H1 (cell line): Measurements from ENCODE around the gene BLCAP. TPM values are rescaled to one million over a fixed set of nuclear protein-coding genes. Genes with fewer than 3 reads are reported as not detected.

Experiments
- CTCF ChIA-PET: fragments of 300-600 bp; sonication (Branson Sonifier 250); formaldehyde crosslinking; loops from one replicate; lab custom pipeline; 2021; ENCODE audit not compliant: partially characterized antibody; lab: Charles Lee
- POLR2A ChIA-PET: fragments of 300-600 bp; sonication (Branson Sonifier 250); formaldehyde crosslinking; loops from one replicate; lab custom pipeline; 2021; ENCODE audit warnings: inconsistent platforms; ENCODE audit not compliant: partially characterized antibody; lab: Charles Lee
- DNase-seq, 2 experiments: peaks; one replicate each; pipeline versions ENCODE4 v3.0.0 to v3.0.0-alpha.2; 2010 to 2022; ENCODE audit warnings: low spot score in 2 of 2, low read depth in 1 of 2, mixed read lengths in 1 of 2
- FAIRE-seq: peaks from 2 replicates; lab custom pipeline; 2011; peaks lifted over from hg19 to GRCh38; lab: Jason Lieb, UNC
- H2AFZ ChIP-seq: 2 replicates; pipeline ENCODE4 v1.8.1; 2012; ENCODE audit warnings: low read length, inconsistent platforms
- H2AK5ac ChIP-seq: 2 replicates; pipeline ENCODE4 v1.6.1; 2013; ENCODE audit warnings: low read depth, low read length
- H2BK120ac ChIP-seq: replicated peaks from 2 replicates; pipeline ENCODE3; 2013; ENCODE audit warnings: low read depth, low read length, inconsistent platforms
- H2BK12ac ChIP-seq: 2 replicates; pipeline ENCODE4 v1.6.1; 2013; ENCODE audit warnings: low read depth, low read length
- H2BK15ac ChIP-seq: 2 replicates; pipeline ENCODE4 v1.6.1; 2013; ENCODE audit warnings: low read length
- H2BK20ac ChIP-seq: 2 replicates; pipeline ENCODE4 v1.6.1; 2013; ENCODE audit warnings: low read length
- H2BK5ac ChIP-seq: 2 replicates; pipeline ENCODE4 v1.6.1; 2013; ENCODE audit warnings: low read depth, low read length
- H3K14ac ChIP-seq: 2 replicates; pipeline ENCODE4 v1.6.1; 2013; ENCODE audit warnings: inconsistent platforms; ENCODE audit not compliant: insufficient read length
- H3K18ac ChIP-seq: 2 replicates; pipeline ENCODE4 v1.6.1; 2013; ENCODE audit warnings: low read length; ENCODE audit errors: extremely low read depth
- H3K23ac ChIP-seq: 2 replicates; pipeline ENCODE4 v1.6.1; 2013; ENCODE audit warnings: inconsistent platforms; ENCODE audit not compliant: insufficient read length
- H3K23me2 ChIP-seq: 2 replicates; pipeline ENCODE4 v1.6.1; 2013; ENCODE audit warnings: low read depth, low read length
- H3K27ac ChIP-seq: 2 replicates; pipeline ENCODE4 v1.6.1; 2011; ENCODE audit warnings: low read depth, low read length, inconsistent platforms
- H3K27me3 ChIP-seq, 4 experiments: replicated peaks in 1 of 4; 1 replicate in 1 of 4; 2 replicates in 3 of 4; pipeline versions ENCODE4 v1.6.1 to v1.8.1; 2011 to 2013; ENCODE audit warnings: low read length in 3 of 4, mild to moderate bottlenecking in 3 of 4, inconsistent platforms in 2 of 4, mixed read lengths in 2 of 4, moderate library complexity in 1 of 4; ENCODE audit not compliant: control insufficient read depth in 3 of 4, insufficient read depth in 3 of 4; ENCODE audit errors: extremely low read depth in 1 of 4
- H3K36me3 ChIP-seq, 4 experiments: 2 replicates each; pipeline versions ENCODE4 v1.6.1 to v1.8.1; 2011 to 2013; ENCODE audit warnings: mild to moderate bottlenecking in 4 of 4, low read length in 3 of 4, moderate library complexity in 2 of 4, control low read depth in 1 of 4, inconsistent platforms in 1 of 4; ENCODE audit not compliant: insufficient read depth in 4 of 4, control insufficient read depth in 2 of 4
- H3K4ac ChIP-seq: replicated peaks from 2 replicates; pipeline ENCODE3; 2013; ENCODE audit warnings: low read length, low read depth, mixed read lengths, inconsistent platforms; ENCODE audit not compliant: insufficient read length
- H3K4me1 ChIP-seq, 4 experiments: replicated peaks in 1 of 4; 1 replicate in 1 of 4; 2 replicates in 3 of 4; pipeline versions ENCODE4 v1.6.1 to v1.8.1; 2011 to 2013; ENCODE audit warnings: low read length in 3 of 4, inconsistent platforms in 2 of 4, mixed read lengths in 1 of 4; ENCODE audit not compliant: insufficient read depth in 4 of 4, control insufficient read depth in 3 of 4
- H3K4me2 ChIP-seq, 2 experiments: 2 replicates each; pipeline versions ENCODE4 v1.6.1 to v1.8.1; 2011 to 2013; ENCODE audit warnings: low read depth in 2 of 2, low read length in 2 of 2, control low read depth in 1 of 2, inconsistent platforms in 1 of 2, mild to moderate bottlenecking in 1 of 2; ENCODE audit not compliant: insufficient read depth in 1 of 2
- H3K4me3 ChIP-seq, 4 experiments: fragments of 200-600, 300-600 bp in 1 of 4; sonication (generic), shearing (Covaris generic), sonication (Bioruptor Twin) in 1 of 4; 2 replicates each; pipeline versions ENCODE4 v1.5.1 to v1.8.1; 2011 to 2016; ENCODE audit warnings: low read length in 4 of 4, low read depth in 3 of 4, control low read depth in 2 of 4, inconsistent platforms in 2 of 4, mild to moderate bottlenecking in 2 of 4, mixed read lengths in 1 of 4, moderate library complexity in 1 of 4; ENCODE audit not compliant: insufficient read depth in 2 of 4; ENCODE audit errors: extremely low read depth in 1 of 4
- H3K56ac ChIP-seq: replicated peaks from 2 replicates; pipeline ENCODE3; 2013; ENCODE audit warnings: low read depth, mild to moderate bottlenecking, mixed read lengths, low read length, inconsistent platforms; ENCODE audit not compliant: insufficient read length
- H3K79me1 ChIP-seq: 2 replicates; pipeline ENCODE4 v1.6.1; 2013; ENCODE audit warnings: low read depth, low read length, control low read depth
- H3K79me2 ChIP-seq, 2 experiments: 2 replicates each; pipeline versions ENCODE4 v1.6.1 to v1.8.1; 2012 to 2013; ENCODE audit warnings: low read length in 2 of 2, mild to moderate bottlenecking in 2 of 2, inconsistent platforms in 1 of 2; ENCODE audit not compliant: insufficient read depth in 2 of 2, control insufficient read depth in 1 of 2
- H3K9ac ChIP-seq, 4 experiments: replicated peaks in 1 of 4; 1 replicate in 1 of 4; 2 replicates in 3 of 4; pipeline versions ENCODE4 v1.6.1 to v1.8.1; 2011 to 2013; ENCODE audit warnings: low read depth in 3 of 4, low read length in 3 of 4, control low read depth in 2 of 4, mild to moderate bottlenecking in 2 of 4, moderate library complexity in 2 of 4, inconsistent platforms in 1 of 4; ENCODE audit errors: extremely low read depth in 1 of 4
- H3K9me3 ChIP-seq, 2 experiments: 2 replicates each; pipeline versions ENCODE4 v1.6.1 to v1.8.1; 2012 to 2013; ENCODE audit warnings: mild to moderate bottlenecking in 2 of 2, moderate library complexity in 2 of 2, control low read depth in 1 of 2, inconsistent platforms in 1 of 2, low read depth in 1 of 2, low read length in 1 of 2, mixed read lengths in 1 of 2; ENCODE audit not compliant: insufficient read depth in 2 of 2
- H4K20me1 ChIP-seq, 2 experiments: replicated peaks in 1 of 2; 2 replicates each; pipeline versions ENCODE3 to v1.8.1; 2011 to 2013; ENCODE audit warnings: inconsistent platforms in 2 of 2, low read length in 2 of 2, mild to moderate bottlenecking in 1 of 2; ENCODE audit not compliant: insufficient read depth in 2 of 2, control insufficient read depth in 1 of 2
- H4K5ac ChIP-seq: 2 replicates; pipeline ENCODE4 v1.6.1; 2013; ENCODE audit warnings: low read length, low read depth, mixed read lengths, inconsistent platforms; ENCODE audit not compliant: insufficient read length
- H4K8ac ChIP-seq: 2 replicates; pipeline ENCODE4 v1.8.0; 2013; ENCODE audit warnings: mild to moderate bottlenecking, moderate library complexity, low read length, inconsistent platforms; ENCODE audit not compliant: insufficient read depth; ENCODE audit errors: extremely low read depth
- H4K91ac ChIP-seq: replicated peaks from 2 replicates; pipeline ENCODE3; 2013; ENCODE audit warnings: low read length, mixed read lengths, inconsistent platforms; ENCODE audit not compliant: insufficient read length
- ASH2L ChIP-seq: fragments of 200-600, 300-600 bp; sonication (generic); IDR thresholded peaks from one replicate; pipeline ENCODE4 v1.7.1; 2017; ENCODE audit warnings: low read length
- BCL11A ChIP-seq, 2 experiments: IDR thresholded peaks; one replicate each; pipeline ENCODE4 v1.6.1; 2011; ENCODE audit warnings: low read depth in 2 of 2, low read length in 2 of 2, mild to moderate bottlenecking in 2 of 2
- CEBPB ChIP-seq: IDR thresholded peaks from 2 replicates; pipeline ENCODE4 v1.6.1; 2012; ENCODE audit warnings: low read depth, low read length
- EGR1 ChIP-seq: IDR thresholded peaks from 2 replicates; pipeline ENCODE4 v1.6.1; 2011; ENCODE audit warnings: low read depth, low read length, borderline replicate concordance
- HDAC6 ChIP-seq: IDR thresholded peaks from one replicate; pipeline ENCODE4 v1.7.1; 2012; ENCODE audit warnings: low read depth, mild to moderate bottlenecking, inconsistent platforms, low read length, moderate library complexity
- JUN ChIP-seq: IDR thresholded peaks from 2 replicates; pipeline ENCODE4 v1.6.1; 2011; ENCODE audit warnings: low read depth, mild to moderate bottlenecking, improper control_type of control experiment, low read length
- KDM1A ChIP-seq: fragments of 200-600, 300-600 bp; sonication (generic); IDR thresholded peaks from 2 replicates; pipeline ENCODE4 v1.7.1; 2016; ENCODE audit warnings: mild to moderate bottlenecking, low read length, borderline replicate concordance
- NANOG ChIP-seq: IDR thresholded peaks from 2 replicates; pipeline ENCODE4 v1.6.1; 2011; ENCODE audit warnings: low read length, low read depth, mild to moderate bottlenecking, inconsistent platforms; ENCODE audit not compliant: insufficient read depth, poor library complexity, severe bottlenecking
- RFX5 ChIP-seq: IDR thresholded peaks from 2 replicates; pipeline ENCODE4 v1.6.1; 2011; ENCODE audit warnings: low read depth, low read length, improper control_type of control experiment, borderline replicate concordance
- SP1 ChIP-seq: IDR thresholded peaks from 2 replicates; pipeline ENCODE4 v1.6.1; 2011; ENCODE audit warnings: low read depth, low read length
- WGBS, 2 experiments: shearing (Covaris generic) in 1 of 2; methylation state at CpG; one replicate each; pipeline versions ENCODE4 v1.1.6 to v1.1.7; 2013 to 2015; ENCODE audit warnings: low lambda C conversion rate in 2 of 2, mixed read lengths in 2 of 2, inconsistent platforms in 1 of 2, low coverage in 1 of 2, missing lambda C conversion rate in 1 of 2; ENCODE audit not compliant: insufficient replicate concordance in 2 of 2, insufficient coverage in 1 of 2, insufficient read length in 1 of 2; ENCODE audit errors: extremely low coverage in 1 of 2, missing lambda C conversion rate in 1 of 2; 5-methylcytosine and 5-hydroxymethylcytosine counted together
- polyA plus RNA-seq, 7 experiments: library from polyadenylated mRNA; depleted of rRNA in 3 of 7; stranded (reverse) in 5 of 7; unstranded in 2 of 7; fragments of >200 nt in 5 of 7; fragments of 200-250 nt in 2 of 7; gene quantifications; 1 replicate in 5 of 7; 2 replicates in 1 of 7; 4 replicates in 1 of 7; pipeline versions ENCODE4 v1.2.1 to v1.2.3, GENCODE V29; 2011 to 2013; ENCODE audit warnings: missing spikeins in 2 of 7, mixed read lengths in 2 of 7
- total RNA-seq: library from RNA; stranded (reverse); fragmentation: NEBNext Ultra II Directional; extraction: Animal tissue kit (Norgen Biotek cat#: 25700); gene quantifications from 2 replicates; pipeline ENCODE4 v1.2.1, GENCODE V29; 2021
- TF ChIP-seq, protein P1 (sequence below): IDR thresholded peaks from 2 replicates; pipeline ENCODE4 v1.6.1; 2012; ENCODE audit warnings: low read length, inconsistent platforms

Gene BLCAP
- total and polyA plus RNA-seq, 2 of the 8 experiments (the other 6 are each of a cell fraction or from before 2014, with no cell fraction given) = 60.3 to 72.2 TPM

DNA sequence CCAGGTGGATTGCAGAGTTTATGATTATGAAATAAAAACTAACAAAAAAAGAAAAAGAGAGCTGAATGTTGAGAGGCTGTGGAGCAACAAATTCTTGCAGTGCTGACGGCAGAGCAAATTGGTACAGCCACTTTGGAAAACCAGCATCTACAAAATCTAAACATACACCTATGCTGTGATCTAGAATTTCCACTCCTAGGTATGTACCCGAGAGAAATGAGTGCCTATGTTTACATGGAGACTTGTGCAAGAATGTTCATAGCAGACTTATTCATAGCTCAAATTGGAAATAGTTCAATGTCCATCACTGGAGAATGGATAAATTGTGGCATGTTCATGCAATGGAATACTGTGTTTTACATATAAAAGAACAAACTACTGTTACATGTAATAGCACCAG is 3.0 kb upstream of the BLCAP start:
- H3K36me3 ChIP-seq = no peaks in the 10 kb centered on the region
- H3K18ac ChIP-seq = no peak overlapping the region
- H3K56ac ChIP-seq = no peak overlapping the region
- FAIRE-seq (no peak), DNase-seq (no peak)
- no peak overlapping the region for H3K4ac ChIP-seq
- H2AK5ac ChIP-seq = no peak overlapping the region
- no peak overlapping the region for H3K4me3 ChIP-seq
- ChIA-PET CTCF (interaction anchor here (0.6 to 2.8 kb wide), 9 partner anchors 17 to 767 kb away, joined by 3 to 10 read pairs (median 4); no protein-coding TSS in a partner anchor), POLR2A (interaction anchor here (0.9 to 3.1 kb wide), 5 partner anchors 10 to 245 kb away, joined by 3 to 11 read pairs (median 3); partner anchors contain the start of gene NNAT)
- no peak overlapping the region for H3K14ac ChIP-seq
- H2AFZ ChIP-seq = no peak overlapping the region
- no peaks in the 10 kb centered on the region for H3K27me3 ChIP-seq
- no peaks in the 10 kb centered on the region for H3K9me3 ChIP-seq
- peaks cover 3% of the 10 kb centered on the region for H3K79me1 ChIP-seq
- peaks cover under 1 to 10% (median 4%) of the 10 kb centered on the region in 4 experiments; a peak in 5 of 7 replicates for H3K4me1 ChIP-seq
- no peak overlapping the region for H4K5ac ChIP-seq
- H3K23me2 ChIP-seq = peaks cover 10% of the 10 kb centered on the region
- no peak overlapping the region for H3K27ac ChIP-seq
- H2BK20ac ChIP-seq = no peak overlapping the region
- no peak overlapping the region for H4K8ac ChIP-seq
- H3K4me2 ChIP-seq = no peak overlapping the region
- peaks cover 0 to 7% of the 10 kb centered on the region in 2 experiments for H4K20me1 ChIP-seq
- WGBS, 2 experiments = 93% methylated on average over 2 of the region's 2 CpGs; no CpG with 5 or more reads in 1 of the 2 experiments
- no peak overlapping the region for H4K91ac ChIP-seq
- H2BK15ac ChIP-seq = no peak overlapping the region
- H2BK12ac ChIP-seq = no peak overlapping the region
- no peak overlapping the region for H3K23ac ChIP-seq
- no peak overlapping the region for H2BK5ac ChIP-seq
- no peak overlapping the region for H2BK120ac ChIP-seq
- peaks cover 4 to 17% of the 10 kb centered on the region in 2 experiments for H3K79me2 ChIP-seq
- H3K9ac ChIP-seq = no peak overlapping the region
- TF ChIP-seq BCL11A (IDR thresholded peaks at IDR 0.05; ENCODE audit: low read depth in 2 of 2, low read length in 2 of 2) (no peak), SP1 (no peak), CEBPB (no peak), NANOG (no peak), JUN (no peak), KDM1A (no peak), ASH2L (no peak), HDAC6 (no peak), EGR1 (no peak), RFX5 (no peak)
- TF ChIP-seq, protein P1, sequence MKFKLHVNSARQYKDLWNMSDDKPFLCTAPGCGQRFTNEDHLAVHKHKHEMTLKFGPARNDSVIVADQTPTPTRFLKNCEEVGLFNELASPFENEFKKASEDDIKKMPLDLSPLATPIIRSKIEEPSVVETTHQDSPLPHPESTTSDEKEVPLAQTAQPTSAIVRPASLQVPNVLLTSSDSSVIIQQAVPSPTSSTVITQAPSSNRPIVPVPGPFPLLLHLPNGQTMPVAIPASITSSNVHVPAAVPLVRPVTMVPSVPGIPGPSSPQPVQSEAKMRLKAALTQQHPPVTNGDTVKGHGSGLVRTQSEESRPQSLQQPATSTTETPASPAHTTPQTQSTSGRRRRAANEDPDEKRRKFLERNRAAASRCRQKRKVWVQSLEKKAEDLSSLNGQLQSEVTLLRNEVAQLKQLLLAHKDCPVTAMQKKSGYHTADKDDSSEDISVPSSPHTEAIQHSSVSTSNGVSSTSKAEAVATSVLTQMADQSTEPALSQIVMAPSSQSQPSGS = no peak
